Measurements from ENCODE around the gene DEFB121. TPM values are rescaled to one million over a fixed set of nuclear protein-coding genes. Genes with fewer than 3 reads are reported as not detected.

The DEFB121 gene
- total RNA-seq, 1 experiment from 2014 or later = not detected

- DNase-seq = no peak
- intact Hi-C loops (cut with micrococcal nuclease) = no loop called here
- no peak for TF ChIP-seq EZH2 (IDR thresholded peaks at IDR 0.05; ENCODE audit: low read length, unreplicated experiment)
- no peak for TF ChIP-seq CTCF (conservative IDR thresholded peaks at IDR 0.05; ENCODE audit: low read depth, low read length)
- TF ChIP-seq EZH2phosphoT487 (IDR thresholded peaks at IDR 0.05; ENCODE audit: borderline replicate concordance, low read length) = no peak
- Histone ChIP-seq H4K20me1 (ENCODE audit: low read length) (no peaks in the 10 kb centered on the region), H2AFZ (ENCODE audit: low read length) (no peak overlapping the region), H3K36me3 (ENCODE audit: low read depth, low read length) (no peaks in the 10 kb centered on the region), H3K27me3 (ENCODE audit: low read length) (peaks cover 6% of the 10 kb centered on the region), H3K4me3 (ENCODE audit: low read length) (no peak overlapping the region), H3K4me2 (ENCODE audit: low read length) (no peak overlapping the region), H3K79me2 (ENCODE audit: low read length) (no peaks in the 10 kb centered on the region), H3K4me1 (ENCODE audit: insufficient read depth, low read length) (no peaks in the 10 kb centered on the region), H3K9ac (ENCODE audit: low read length) (no peak overlapping the region), H3F3A (ENCODE audit: low read length, unreplicated experiment) (no peaks in the 10 kb centered on the region), H3K9me3 (ENCODE audit: low read length) (no peaks in the 10 kb centered on the region), H3K27ac (ENCODE audit: low read length) (no peak overlapping the region), H3K9me2 (replicated peaks; ENCODE audit: low read length) (no peaks in the 10 kb centered on the region)
- no TSS peak for BruUV-seq (replicated peaks)
- POLR2A ChIA-PET (ENCODE audit: unreplicated experiment) = no interaction called here
- CTCF ChIA-PET = no interaction called here
- ATAC-seq = no peak
Measured at GRCh38 chr20:31394900-31395299, 11.1 kb downstream of the DEFB121 start.

- intact Hi-C loops (cut with micrococcal nuclease) = no loop called here
- H3K9me3 ChIP-seq (ENCODE audit: low read length) = no peaks in the 10 kb centered on the region
- no peak overlapping the region for H3K27ac ChIP-seq (ENCODE audit: low read length)
- H3K27me3 ChIP-seq (ENCODE audit: low read length) = peaks cover 15% of the 10 kb centered on the region
- H3K9ac ChIP-seq (ENCODE audit: low read length) = no peak overlapping the region
- POLR2A ChIA-PET (ENCODE audit: unreplicated experiment) = no interaction called here
- H3K36me3 ChIP-seq (ENCODE audit: low read depth, low read length) = no peaks in the 10 kb centered on the region
- BruUV-seq (replicated peaks) = no TSS peak
- CTCF ChIA-PET = no interaction called here
- no peak overlapping the region for H3K4me2 ChIP-seq (ENCODE audit: low read length)
- no peak for TF ChIP-seq EZH2phosphoT487 (IDR thresholded peaks at IDR 0.05; ENCODE audit: borderline replicate concordance, low read length)
- no peak for TF ChIP-seq EZH2 (IDR thresholded peaks at IDR 0.05; ENCODE audit: low read length, unreplicated experiment)
- no peak for TF ChIP-seq CTCF (conservative IDR thresholded peaks at IDR 0.05; ENCODE audit: low read depth, low read length)
- no peak overlapping the region for H2AFZ ChIP-seq (ENCODE audit: low read length)
- no peaks in the 10 kb centered on the region for H3K4me1 ChIP-seq (ENCODE audit: insufficient read depth, low read length)
- DNase-seq (no peak), ATAC-seq (no peak)
- no peaks in the 10 kb centered on the region for H3F3A ChIP-seq (ENCODE audit: low read length, unreplicated experiment)
- no peak overlapping the region for H3K4me3 ChIP-seq (ENCODE audit: low read length)
- no peaks in the 10 kb centered on the region for H3K9me2 ChIP-seq (replicated peaks; ENCODE audit: low read length)
- no peaks in the 10 kb centered on the region for H3K79me2 ChIP-seq (ENCODE audit: low read length)
- H4K20me1 ChIP-seq (ENCODE audit: low read length) = no peaks in the 10 kb centered on the region
Measured at GRCh38 chr20:31392836-31393235, 13.2 kb downstream of the DEFB121 start.

GRCh38 chr20:31390490-31390889, 15.5 kb downstream of the DEFB121 start, which contains the start of gene DEFB119:
Gene DEFB119 (minus strand): TSS chr20:31390590. CDS start chr20:31390483, 107 bp downstream.
- no peak within 1 kb of the TSS for H2AFZ ChIP-seq (ENCODE audit: low read length)
- ATAC-seq (no peak), DNase-seq (no peak)
- H3K9me2 ChIP-seq (replicated peaks; ENCODE audit: low read length) = no peaks in the 10 kb centered on the region
- CTCF ChIA-PET = no interaction called here
- H3K4me3 ChIP-seq (ENCODE audit: low read length) = no peak within 1 kb of the TSS
- no peak within 1 kb of the TSS for H3K9ac ChIP-seq (ENCODE audit: low read length)
- BruUV-seq (replicated peaks) = no TSS peak
- H3K27ac ChIP-seq (ENCODE audit: low read length) = no peak within 1 kb of the TSS
- no peak within 1 kb of the TSS for H3K4me2 ChIP-seq (ENCODE audit: low read length)
- no peaks in the 10 kb centered on the region for H3K9me3 ChIP-seq (ENCODE audit: low read length)
- no peaks in the 10 kb centered on the region for H3K79me2 ChIP-seq (ENCODE audit: low read length)
- peaks cover 28% of the 10 kb centered on the region for H3K27me3 ChIP-seq (ENCODE audit: low read length)
- no peaks in the 10 kb centered on the region for H3K4me1 ChIP-seq (ENCODE audit: insufficient read depth, low read length)
- TF ChIP-seq CTCF (conservative IDR thresholded peaks at IDR 0.05; ENCODE audit: low read depth, low read length) = no peak
- no peak for TF ChIP-seq EZH2 (IDR thresholded peaks at IDR 0.05; ENCODE audit: low read length, unreplicated experiment)
- no peak for TF ChIP-seq EZH2phosphoT487 (IDR thresholded peaks at IDR 0.05; ENCODE audit: borderline replicate concordance, low read length)
- POLR2A ChIA-PET (ENCODE audit: unreplicated experiment) = no interaction called here
- no peaks in the 10 kb centered on the region for H3F3A ChIP-seq (ENCODE audit: low read length, unreplicated experiment)
- intact Hi-C loops (cut with micrococcal nuclease) = no loop called here
- H3K36me3 ChIP-seq (ENCODE audit: low read depth, low read length) = no peaks in the 10 kb centered on the region
- no peaks in the 10 kb centered on the region for H4K20me1 ChIP-seq (ENCODE audit: low read length)

Measured in PC-3 (cell line).